NOMO-1 (cell line): ENCODE results near the gene JAK1.

Experiments used
- DNase-seq, 2 experiments: peaks; one replicate each; lab custom pipeline; 2025; ENCODE audit not compliant: unreplicated experiment in 2 of 2; lab: John Stamatoyannopoulos, UW

Gene JAK1

GRCh38 chr1:64801851-64802523 lies 164.4 kb downstream of the JAK1 start:
- DNase-seq = no peak

- DNase-seq = no peak
These were observed 167.5 kb downstream of the JAK1 start for GRCh38 chr1:64798872-64799271.

GRCh38 chr1:64790832-64791487 lies 175.4 kb downstream of the JAK1 start:
- no peak for DNase-seq
